HG03342 (cell line): Measurements from ENCODE around the gene SLC43A1.
"Not testable (repeated sequence)": the region's sequence is repeated elsewhere in the genome, so short reads cannot be mapped to it uniquely, and the experiment has no call there.

Source experiments
- ATAC-seq: cut with Tn5 transposase; IDR thresholded peaks from one replicate; pipeline ENCODE4 v1.9.1; 2021; ENCODE audit warnings: mild to moderate bottlenecking, moderate library complexity; ENCODE audit not compliant: unreplicated experiment

The SLC43A1 gene

DNA sequence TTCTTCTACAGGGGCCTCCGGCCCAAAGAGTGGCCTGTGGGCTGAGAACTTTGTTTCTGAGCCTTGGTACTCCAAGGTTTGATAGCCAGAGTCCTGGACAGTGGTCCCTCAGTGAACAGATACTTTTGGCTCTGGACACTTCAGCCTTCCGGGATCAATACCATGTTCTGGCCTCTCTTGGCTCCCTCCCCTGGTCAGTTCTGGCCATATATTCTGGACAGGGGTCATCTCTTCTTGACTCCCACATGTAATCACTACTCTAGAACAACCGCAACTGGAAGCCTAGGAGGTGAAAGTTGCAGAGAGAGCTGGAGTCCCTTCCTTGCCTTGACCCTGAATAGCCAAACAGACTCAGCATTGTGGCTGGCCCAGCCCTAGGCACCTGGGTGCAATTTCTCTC, 52.9 kb downstream of the SLC43A1 start:
- ATAC-seq, result no peak

- ATAC-seq, result no peak
Measured at GRCh38 chr11:57461841-57462489, 53.5 kb downstream of the SLC43A1 start.

- no peak for ATAC-seq
Measured at GRCh38 chr11:57460758-57461749, 54.4 kb downstream of the SLC43A1 start.

- peak; percentile 39 for ATAC-seq
Measured at GRCh38 chr11:57460022-57460757, 55.3 kb downstream of the SLC43A1 start, which contains the start of gene RTN4RL2. Gene RTN4RL2 (plus strand): TSS chr11:57460528. CDS start chr11:57460866, 338 bp downstream.

DNA sequence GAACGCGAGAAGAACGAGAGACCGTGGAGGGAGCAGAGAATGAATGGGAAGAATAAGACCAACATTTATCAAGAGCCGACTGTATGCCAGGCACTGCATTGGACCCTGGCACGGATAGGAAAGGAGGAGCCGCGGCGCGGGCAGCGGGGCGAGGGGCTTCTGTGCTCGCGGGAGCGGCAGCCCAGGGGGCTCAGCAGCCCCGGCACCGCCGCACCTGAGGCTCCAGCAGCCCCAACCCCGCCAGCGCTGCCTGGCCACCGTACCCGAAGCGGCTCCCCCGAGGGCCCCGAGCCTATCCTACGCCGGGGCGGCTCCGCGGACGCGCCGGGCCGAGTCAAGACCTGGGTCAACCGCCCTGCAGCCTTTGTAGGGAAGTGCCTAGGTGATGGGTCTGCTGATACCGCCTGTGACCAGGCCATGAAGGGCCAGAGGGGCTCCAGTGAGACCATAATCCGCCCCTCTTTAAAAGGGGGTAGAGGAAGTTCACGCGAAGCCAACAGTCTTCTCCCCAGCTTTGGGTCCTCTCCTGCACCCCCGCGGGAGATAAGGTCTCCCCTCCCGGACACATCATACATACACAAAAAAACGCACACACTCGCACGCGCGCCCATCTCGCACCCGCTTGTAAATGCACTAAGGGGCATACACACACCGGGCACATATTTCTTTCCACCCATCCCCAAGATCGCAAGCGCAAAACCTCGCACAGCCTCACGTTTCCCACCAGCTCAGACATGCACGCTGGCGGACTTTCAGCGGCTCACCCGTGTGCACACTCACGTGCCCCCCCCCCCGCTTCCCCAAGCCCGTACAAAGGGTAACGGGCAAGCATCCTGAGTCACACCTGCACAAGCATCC, 56.1 kb downstream of the SLC43A1 start:
- ATAC-seq, result no peak

DNA sequence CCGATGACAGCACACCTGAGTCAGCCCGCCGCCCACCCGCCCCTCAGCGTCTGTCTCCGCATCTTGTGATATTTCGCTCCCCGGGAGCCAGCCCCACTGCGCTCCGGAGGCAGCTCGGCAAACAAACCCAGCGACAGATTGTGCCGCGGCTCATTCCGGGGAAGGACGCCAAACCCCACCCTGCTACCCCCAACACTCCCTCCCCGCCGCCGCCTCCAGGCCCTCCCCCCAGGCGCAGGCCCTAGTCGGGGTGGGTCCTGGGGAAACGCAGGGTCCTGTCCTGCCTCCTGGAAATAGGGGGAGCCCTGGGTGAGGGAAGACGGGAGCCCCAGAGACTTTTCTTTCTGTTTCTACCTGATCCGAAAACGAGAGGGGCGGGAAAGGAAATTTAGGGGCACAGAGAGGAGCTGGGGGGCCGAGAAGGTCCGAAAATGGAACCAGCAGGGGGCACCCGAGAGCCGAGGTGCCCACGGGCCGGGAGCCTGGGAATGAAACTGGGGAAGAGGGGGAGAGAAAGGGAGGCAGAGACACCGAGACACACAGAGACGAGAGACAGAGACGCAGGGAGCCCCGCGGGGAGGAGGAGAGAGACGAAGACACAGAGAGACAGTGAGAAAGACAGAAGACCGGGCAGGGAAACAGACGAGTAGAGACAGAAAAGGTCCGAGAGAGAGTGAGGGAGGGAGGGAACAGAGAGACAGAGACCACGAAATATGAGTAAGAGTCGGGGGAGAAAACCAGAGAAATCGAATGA, 56.9 kb downstream of the SLC43A1 start:
- no peak for ATAC-seq

DNA sequence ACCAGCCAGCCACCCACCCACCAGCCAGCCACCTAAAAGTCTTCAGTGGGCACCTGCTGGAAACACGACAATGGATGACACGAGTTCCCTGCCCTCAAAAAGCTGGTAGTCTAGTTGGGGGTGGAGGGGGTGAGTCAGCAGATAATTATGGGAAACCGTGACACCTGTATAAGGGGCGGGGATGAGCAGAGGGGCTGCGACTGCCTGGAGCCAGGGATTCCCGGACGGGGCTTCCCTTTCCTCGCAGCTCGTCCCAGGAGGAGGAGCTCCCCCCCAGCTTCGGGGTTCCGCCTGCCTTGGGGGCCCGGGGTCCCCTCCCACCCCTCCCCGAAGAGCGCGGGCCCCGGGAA, 57.5 kb downstream of the SLC43A1 start:
- no peak for ATAC-seq

- peak; percentile 9 for ATAC-seq
Measured at GRCh38 chr11:57457643-57458023, 57.9 kb downstream of the SLC43A1 start.

DNA sequence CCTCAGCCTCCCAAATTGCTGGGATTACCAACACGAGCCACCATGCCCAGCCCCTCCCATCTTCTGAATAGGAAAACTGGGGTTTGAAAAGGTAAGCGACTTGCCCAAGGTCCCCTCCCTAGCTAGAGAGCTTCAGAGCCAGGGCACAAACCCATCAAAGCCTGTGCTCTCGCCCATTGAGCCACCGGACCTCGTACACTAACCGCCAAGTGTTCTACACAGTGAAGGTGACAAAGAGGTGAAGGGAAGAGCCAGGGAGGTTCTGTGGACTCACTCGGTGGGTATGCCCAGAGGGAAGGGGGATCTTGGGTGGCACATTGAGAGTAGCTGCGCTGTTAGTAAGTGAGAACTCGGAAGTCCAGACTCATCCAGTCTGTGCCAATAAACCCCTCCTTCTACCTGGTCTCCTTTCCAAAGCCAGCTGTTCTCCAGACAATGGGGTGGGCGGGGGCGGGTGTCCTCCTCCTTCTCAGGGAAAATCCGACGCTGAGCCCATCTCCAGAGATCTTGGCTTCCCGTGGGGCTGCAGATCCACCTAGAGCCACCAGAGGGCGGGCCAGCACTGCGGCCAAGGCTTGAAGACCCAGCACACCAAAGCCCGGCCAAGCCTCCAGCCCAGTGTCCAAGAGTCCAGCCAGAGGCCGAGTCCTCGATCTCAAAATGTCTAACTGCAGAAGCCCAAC, 58.4 kb downstream of the SLC43A1 start:
- ATAC-seq, result peak; percentile 63

- no peak for ATAC-seq
Measured at GRCh38 chr11:57453543-57454177, 61.8 kb downstream of the SLC43A1 start.

GRCh38 chr11:57446055-57446454, 69.4 kb downstream of the SLC43A1 start:
- ATAC-seq, result no peak

DNA sequence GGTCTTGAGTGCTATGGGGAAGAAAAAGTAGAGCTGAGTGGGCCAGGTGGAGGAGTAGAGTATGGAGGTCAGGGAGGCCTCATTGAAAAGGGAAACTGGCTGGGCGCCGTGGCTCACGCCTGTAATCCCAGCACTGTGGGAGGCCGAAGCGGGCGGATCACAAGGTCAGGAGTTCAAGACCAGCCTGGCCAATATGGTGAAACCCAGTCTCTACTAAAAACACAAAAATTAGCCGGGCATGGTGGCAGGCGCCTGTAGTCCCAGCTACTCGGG, 70.4 kb downstream of the SLC43A1 start:
- ATAC-seq, result not testable (repeated sequence)

DNA sequence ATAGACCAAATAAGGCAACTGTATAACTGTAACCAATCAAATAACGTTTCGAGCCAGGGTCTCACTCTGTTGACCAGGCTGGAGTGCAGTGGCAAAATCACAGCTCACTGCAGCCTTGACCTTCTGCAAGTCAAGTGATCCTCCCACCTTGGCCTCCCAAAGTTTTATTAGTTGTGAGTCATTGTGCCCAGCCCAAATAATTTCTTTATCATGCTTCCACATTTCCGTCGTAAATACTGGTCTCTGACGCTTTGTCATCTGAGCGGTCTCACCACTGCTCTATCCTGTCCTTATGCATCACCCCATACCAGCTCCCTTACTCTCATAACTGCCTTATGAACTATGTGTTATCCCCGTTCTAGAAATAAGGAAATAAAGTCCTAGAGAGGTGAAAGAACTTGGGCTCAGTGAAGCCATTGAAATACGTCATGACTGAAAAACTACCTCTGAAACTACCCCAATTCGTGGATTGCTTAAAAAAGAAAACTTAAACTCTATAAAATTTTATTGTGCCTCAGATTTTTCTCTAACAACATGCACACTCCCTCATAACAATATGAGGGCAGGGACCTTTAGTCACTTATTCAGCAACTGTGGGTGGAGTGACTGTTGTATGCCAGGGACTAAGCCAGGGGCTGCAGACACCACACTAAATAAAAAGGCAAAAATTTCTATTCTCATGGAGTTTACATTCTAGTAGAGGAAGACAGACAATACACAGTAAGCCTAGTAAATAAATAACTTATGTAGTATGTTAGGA, 71.0 kb downstream of the SLC43A1 start:
- no peak for ATAC-seq

- ATAC-seq, result no peak
Measured at GRCh38 chr11:57440744-57441414, 74.6 kb downstream of the SLC43A1 start.

- ATAC-seq, result no peak
Measured at GRCh38 chr11:57439786-57440185, 75.7 kb downstream of the SLC43A1 start.

GRCh38 chr11:57438345-57439285, 76.9 kb downstream of the SLC43A1 start:
- no peak for ATAC-seq

GRCh38 chr11:57436031-57436430, 79.5 kb downstream of the SLC43A1 start:
- ATAC-seq, result no peak
